ENCODE results near the gene TEX13B. TPM values are rescaled to one million over a fixed set of nuclear protein-coding genes. Genes with fewer than 3 reads are reported as not detected.

The TEX13B gene, protein sequence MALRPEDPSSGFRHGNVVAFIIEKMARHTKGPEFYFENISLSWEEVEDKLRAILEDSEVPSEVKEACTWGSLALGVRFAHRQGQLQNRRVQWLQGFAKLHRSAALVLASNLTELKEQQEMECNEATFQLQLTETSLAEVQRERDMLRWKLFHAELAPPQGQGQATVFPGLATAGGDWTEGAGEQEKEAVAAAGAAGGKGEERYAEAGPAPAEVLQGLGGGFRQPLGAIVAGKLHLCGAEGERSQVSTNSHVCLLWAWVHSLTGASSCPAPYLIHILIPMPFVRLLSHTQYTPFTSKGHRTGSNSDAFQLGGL
- not detected in 2 replicates for total RNA-seq

DNA sequence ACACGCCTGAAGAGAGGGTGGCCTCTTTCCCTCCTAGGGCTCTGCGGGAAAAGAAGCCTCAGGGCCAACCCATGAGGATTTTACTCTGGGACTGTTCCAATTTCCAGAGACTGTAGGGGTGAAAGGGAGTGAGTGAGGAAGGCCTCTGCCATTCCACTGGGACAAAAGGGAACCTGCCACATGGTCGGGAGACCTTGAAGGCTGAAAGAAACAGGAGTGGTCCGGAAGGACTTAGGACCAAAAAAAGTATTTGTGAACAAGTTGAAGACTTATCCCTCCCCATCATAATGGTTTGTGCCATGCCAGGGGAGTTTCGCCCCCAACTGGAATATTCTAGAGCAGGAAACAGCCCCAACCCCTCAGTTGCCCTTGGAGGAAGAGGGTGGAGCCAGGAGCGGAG lies at the start of gene TEX13B:
Gene TEX13B (minus strand): TSS at position 15 of the 400 bp plus-strand sequence. CDS start 243 bp downstream, outside the sequence.

Other genes starting within 250 kb of the TEX13B start
- gene TSC22D3, start 206.6 kb downstream of the TEX13B start, total RNA-seq = 9.5 and 15.5 TPM in 2 replicates
- not detected in 2 replicates for gene NCBP2L, start 204.6 kb downstream of the TEX13B start, total RNA-seq
- 33.9 and 34.2 TPM in 2 replicates for gene MID2, start 156.5 kb downstream of the TEX13B start, total RNA-seq
- 3.9 and 4.7 TPM in 2 replicates for gene VSIG1, start 62.7 kb upstream of the TEX13B start, total RNA-seq
- gene PSMD10, start 109.2 kb upstream of the TEX13B start, total RNA-seq = 134 and 140 TPM in 2 replicates
- 51.6 and 54.9 TPM in 2 replicates for gene ATG4A, start 109.4 kb upstream of the TEX13B start, total RNA-seq

All from mammary microvascular endothelial cell (primary cell).